H1 (cell line): ENCODE results near the gene FCRLB.

Experiments used
- PHF8 ChIP-seq: fragments of 200-600 bp; sonication (generic); conservative IDR thresholded peaks from 2 replicates; pipeline ENCODE4 v1.7.1; 2012; ENCODE audit warnings: low read depth, mild to moderate bottlenecking, inconsistent platforms, low read length, moderate library complexity
- POLR2A ChIP-seq, 2 experiments: IDR thresholded peaks; 1 replicate in 1 of 2; 2 replicates in 1 of 2; pipeline ENCODE4 v1.6.1; 2011; ENCODE audit warnings: low read depth in 2 of 2, low read length in 2 of 2, mild to moderate bottlenecking in 2 of 2; ENCODE audit errors: control extremely low read depth in 1 of 2
- RFX5 ChIP-seq: IDR thresholded peaks from 2 replicates; pipeline ENCODE4 v1.6.1; 2011; ENCODE audit warnings: low read depth, low read length, improper control_type of control experiment, borderline replicate concordance
- SP2 ChIP-seq: IDR thresholded peaks from 2 replicates; pipeline ENCODE4 v1.6.1; 2012; ENCODE audit warnings: mild to moderate bottlenecking, low read length, inconsistent platforms
- YY1 ChIP-seq: IDR thresholded peaks from 2 replicates; pipeline ENCODE4 v1.6.1; 2011; ENCODE audit warnings: low read depth, mild to moderate bottlenecking, low read length
- TF ChIP-seq, protein P1 (sequence below), 3 experiments: IDR thresholded peaks; 1 replicate in 2 of 3; 2 replicates in 1 of 3; pipeline versions ENCODE4 v1.5.1 to v1.6.1; 2011; ENCODE audit warnings: low read length in 3 of 3, mild to moderate bottlenecking in 3 of 3, inconsistent platforms in 2 of 3, low read depth in 1 of 3, moderate library complexity in 1 of 3; ENCODE audit not compliant: insufficient read depth in 1 of 3; ENCODE audit errors: control extremely low read depth in 1 of 3
- TF ChIP-seq, protein P2 (sequence below): IDR thresholded peaks from 2 replicates; pipeline ENCODE4 v1.6.1; 2012; ENCODE audit warnings: inconsistent platforms

- TF ChIP-seq PHF8 = no peak
- no peak for TF ChIP-seq POLR2A (IDR thresholded peaks at IDR 0.05; ENCODE audit: control extremely low read depth in 1 of 2, low read depth in 2 of 2, low read length in 2 of 2)
- TF ChIP-seq, protein P1, sequence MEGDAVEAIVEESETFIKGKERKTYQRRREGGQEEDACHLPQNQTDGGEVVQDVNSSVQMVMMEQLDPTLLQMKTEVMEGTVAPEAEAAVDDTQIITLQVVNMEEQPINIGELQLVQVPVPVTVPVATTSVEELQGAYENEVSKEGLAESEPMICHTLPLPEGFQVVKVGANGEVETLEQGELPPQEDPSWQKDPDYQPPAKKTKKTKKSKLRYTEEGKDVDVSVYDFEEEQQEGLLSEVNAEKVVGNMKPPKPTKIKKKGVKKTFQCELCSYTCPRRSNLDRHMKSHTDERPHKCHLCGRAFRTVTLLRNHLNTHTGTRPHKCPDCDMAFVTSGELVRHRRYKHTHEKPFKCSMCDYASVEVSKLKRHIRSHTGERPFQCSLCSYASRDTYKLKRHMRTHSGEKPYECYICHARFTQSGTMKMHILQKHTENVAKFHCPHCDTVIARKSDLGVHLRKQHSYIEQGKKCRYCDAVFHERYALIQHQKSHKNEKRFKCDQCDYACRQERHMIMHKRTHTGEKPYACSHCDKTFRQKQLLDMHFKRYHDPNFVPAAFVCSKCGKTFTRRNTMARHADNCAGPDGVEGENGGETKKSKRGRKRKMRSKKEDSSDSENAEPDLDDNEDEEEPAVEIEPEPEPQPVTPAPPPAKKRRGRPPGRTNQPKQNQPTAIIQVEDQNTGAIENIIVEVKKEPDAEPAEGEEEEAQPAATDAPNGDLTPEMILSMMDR (IDR thresholded peaks at IDR 0.05; ENCODE audit: control extremely low read depth in 1 of 3, insufficient read depth in 1 of 3, low read depth in 1 of 3, low read length in 3 of 3) = no peak
- TF ChIP-seq, protein P2, sequence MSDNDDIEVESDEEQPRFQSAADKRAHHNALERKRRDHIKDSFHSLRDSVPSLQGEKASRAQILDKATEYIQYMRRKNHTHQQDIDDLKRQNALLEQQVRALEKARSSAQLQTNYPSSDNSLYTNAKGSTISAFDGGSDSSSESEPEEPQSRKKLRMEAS = no peak
- TF ChIP-seq SP2 = no peak
- no peak for TF ChIP-seq YY1
- no peak for TF ChIP-seq RFX5
Observed at GRCh38 chr1:161706482-161707347, 14.6 kb upstream of the FCRLB start, which contains the start of gene FCRLA.
